KMS-11 (cell line): ENCODE results near the gene ADCY5.

Experiments used
- H2AFZ ChIP-seq: fragments of 200-600 bp; sonication (generic); 2 replicates; pipeline ENCODE4 v1.6.1; 2016; ENCODE audit warnings: antibody characterized with exemption, mixed run types, low read depth
- H3K27ac ChIP-seq: fragments of 200-600 bp; sonication (generic); 2 replicates; pipeline ENCODE4 v1.6.1; 2016; ENCODE audit warnings: mild to moderate bottlenecking, mixed run types
- H3K27me3 ChIP-seq: fragments of 200-600 bp; sonication (generic); 2 replicates; pipeline ENCODE4 v1.6.1; 2017; ENCODE audit warnings: mild to moderate bottlenecking, low read depth, mixed run types, moderate library complexity; ENCODE audit not compliant: insufficient read depth
- H3K36me3 ChIP-seq: fragments of 200-600 bp; sonication (generic); 2 replicates; pipeline ENCODE4 v1.6.1; 2017; ENCODE audit warnings: mild to moderate bottlenecking, mixed run types; ENCODE audit not compliant: insufficient read depth
- H3K4me1 ChIP-seq: fragments of 200-600 bp; sonication (generic); 2 replicates; pipeline ENCODE4 v1.6.1; 2016; ENCODE audit warnings: mild to moderate bottlenecking, low read depth, mixed run types; ENCODE audit not compliant: poor library complexity, severe bottlenecking
- H3K4me2 ChIP-seq: fragments of 200-600 bp; sonication (generic); 2 replicates; pipeline ENCODE4 v1.7.0; 2016; ENCODE audit warnings: mild to moderate bottlenecking, mixed run types
- H3K4me3 ChIP-seq: fragments of 200-600 bp; sonication (generic); IDR thresholded peaks from 2 replicates; pipeline ENCODE4 v1.6.1; 2017; ENCODE audit warnings: low read depth, low read length, mixed read lengths; ENCODE audit not compliant: insufficient read depth
- H3K79me2 ChIP-seq: fragments of 200-600 bp; sonication (generic); 2 replicates; pipeline ENCODE4 v1.6.1; 2016; ENCODE audit warnings: low read depth, mixed run types; ENCODE audit not compliant: insufficient read depth
- H3K9ac ChIP-seq: fragments of 200-600 bp; sonication (generic); 2 replicates; pipeline ENCODE4 v1.6.1; 2016; ENCODE audit warnings: mild to moderate bottlenecking, mixed run types
- H4K20me1 ChIP-seq: fragments of 200-600 bp; sonication (generic); 2 replicates; pipeline ENCODE4 v1.6.1; 2016; ENCODE audit warnings: mild to moderate bottlenecking, mixed run types; ENCODE audit not compliant: insufficient read depth
- TF ChIP-seq, protein P1 (sequence below): fragments of 200-600 bp; sonication (generic); conservative IDR thresholded peaks from 2 replicates; pipeline ENCODE4 v1.6.1; 2017; ENCODE audit warnings: low read depth, mild to moderate bottlenecking, antibody characterized with exemption, low read length, moderate library complexity, mixed read lengths

Gene ADCY5

GRCh38 chr3:123334056-123334455 lies 114.8 kb downstream of the ADCY5 start:
- Histone ChIP-seq H3K4me2 (no peak overlapping the region), H3K4me3 (no peak overlapping the region), H3K27me3 (no peaks in the 10 kb centered on the region), H3K4me1 (no peaks in the 10 kb centered on the region), H3K79me2 (no peaks in the 10 kb centered on the region), H3K27ac (no peak overlapping the region), H4K20me1 (no peaks in the 10 kb centered on the region), H3K36me3 (no peaks in the 10 kb centered on the region), H3K9ac (no peak overlapping the region), H2AFZ (no peak overlapping the region)
- TF ChIP-seq, protein P1, sequence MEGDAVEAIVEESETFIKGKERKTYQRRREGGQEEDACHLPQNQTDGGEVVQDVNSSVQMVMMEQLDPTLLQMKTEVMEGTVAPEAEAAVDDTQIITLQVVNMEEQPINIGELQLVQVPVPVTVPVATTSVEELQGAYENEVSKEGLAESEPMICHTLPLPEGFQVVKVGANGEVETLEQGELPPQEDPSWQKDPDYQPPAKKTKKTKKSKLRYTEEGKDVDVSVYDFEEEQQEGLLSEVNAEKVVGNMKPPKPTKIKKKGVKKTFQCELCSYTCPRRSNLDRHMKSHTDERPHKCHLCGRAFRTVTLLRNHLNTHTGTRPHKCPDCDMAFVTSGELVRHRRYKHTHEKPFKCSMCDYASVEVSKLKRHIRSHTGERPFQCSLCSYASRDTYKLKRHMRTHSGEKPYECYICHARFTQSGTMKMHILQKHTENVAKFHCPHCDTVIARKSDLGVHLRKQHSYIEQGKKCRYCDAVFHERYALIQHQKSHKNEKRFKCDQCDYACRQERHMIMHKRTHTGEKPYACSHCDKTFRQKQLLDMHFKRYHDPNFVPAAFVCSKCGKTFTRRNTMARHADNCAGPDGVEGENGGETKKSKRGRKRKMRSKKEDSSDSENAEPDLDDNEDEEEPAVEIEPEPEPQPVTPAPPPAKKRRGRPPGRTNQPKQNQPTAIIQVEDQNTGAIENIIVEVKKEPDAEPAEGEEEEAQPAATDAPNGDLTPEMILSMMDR: no peak

DNA sequence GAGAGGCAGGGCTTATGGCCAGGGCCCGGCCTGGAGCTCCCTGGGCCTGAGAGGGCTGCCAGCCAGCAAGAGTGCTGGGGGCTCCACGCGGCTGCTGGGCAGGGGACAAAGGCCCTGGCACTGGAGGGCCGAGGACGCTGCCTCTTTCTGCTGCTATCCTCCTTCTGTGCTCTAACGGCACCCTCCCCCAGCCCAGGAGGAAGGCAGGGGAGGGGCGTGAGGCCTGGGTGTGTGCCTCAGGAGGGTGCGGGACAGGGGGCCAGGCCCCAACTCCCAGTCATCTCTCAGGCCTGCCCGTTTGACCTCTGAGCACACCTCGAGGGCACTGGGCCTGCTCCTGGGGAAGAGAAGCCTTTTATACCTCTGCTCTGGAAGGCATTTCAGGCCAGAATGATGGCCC lies 115.5 kb downstream of the ADCY5 start:
- H3K36me3 ChIP-seq: no peaks in the 10 kb centered on the region

GRCh38 chr3:123332124-123332641 lies 116.7 kb downstream of the ADCY5 start:
- peaks cover 3% of the 10 kb centered on the region; the same call in 1 of the 2 replicates for H3K27me3 ChIP-seq
- no peaks in the 10 kb centered on the region for H4K20me1 ChIP-seq
- H3K36me3 ChIP-seq: no peaks in the 10 kb centered on the region
- H3K79me2 ChIP-seq: no peaks in the 10 kb centered on the region
- no peak overlapping the region for H3K9ac ChIP-seq
- no peak overlapping the region for H3K27ac ChIP-seq
- no peak overlapping the region for H2AFZ ChIP-seq
- H3K4me2 ChIP-seq: no peak overlapping the region
- no peaks in the 10 kb centered on the region for H3K4me1 ChIP-seq
- no peak overlapping the region for H3K4me3 ChIP-seq
- TF ChIP-seq, protein P1: no peak

More for the DNA sequence above, 115.5 kb downstream of the ADCY5 start:
- no peak overlapping the region for H3K4me3 ChIP-seq
- no peaks in the 10 kb centered on the region for H3K79me2 ChIP-seq
- TF ChIP-seq, protein P1: no peak
- H3K27ac ChIP-seq: no peak overlapping the region
- H3K27me3 ChIP-seq: peaks cover 3% of the 10 kb centered on the region; the same call in 1 of the 2 replicates
- no peak overlapping the region for H3K9ac ChIP-seq
- H2AFZ ChIP-seq: no peak overlapping the region
- no peaks in the 10 kb centered on the region for H4K20me1 ChIP-seq
- no peak overlapping the region for H3K4me2 ChIP-seq
- no peaks in the 10 kb centered on the region for H3K4me1 ChIP-seq

DNA sequence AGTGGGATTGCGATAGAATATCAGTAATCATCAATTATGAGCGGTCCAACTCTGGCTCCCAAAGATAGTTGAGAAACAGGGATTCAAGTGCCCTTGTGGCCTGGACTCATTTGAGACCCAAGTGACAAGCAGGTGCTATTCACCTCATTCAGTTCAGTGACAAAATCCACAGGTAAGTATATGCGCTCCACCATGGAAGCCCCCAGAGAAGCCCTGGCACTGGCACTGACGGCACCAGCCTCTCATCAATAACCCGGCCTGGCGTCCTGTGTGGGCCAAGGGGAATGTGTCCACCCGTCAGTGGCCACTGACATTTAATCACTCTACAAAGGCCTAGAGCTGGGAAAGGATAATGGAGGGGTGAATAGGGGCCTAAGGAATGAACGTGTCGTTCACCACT lies 117.2 kb downstream of the ADCY5 start:
- H3K4me2 ChIP-seq: no peak overlapping the region
- H3K4me1 ChIP-seq: no peaks in the 10 kb centered on the region
- no peaks in the 10 kb centered on the region for H3K36me3 ChIP-seq
- no peaks in the 10 kb centered on the region for H3K79me2 ChIP-seq
- no peak overlapping the region for H3K4me3 ChIP-seq
- no peak overlapping the region for H2AFZ ChIP-seq
- TF ChIP-seq, protein P1: no peak
- no peak overlapping the region for H3K9ac ChIP-seq
- no peaks in the 10 kb centered on the region for H4K20me1 ChIP-seq
- no peak overlapping the region for H3K27ac ChIP-seq
- peaks cover 3% of the 10 kb centered on the region; the same call in 1 of the 2 replicates for H3K27me3 ChIP-seq
